Body of pancreas (tissue), 4 donors: ENCODE results near the gene SERPINF2.

Experiments used
- CTCF ChIP-seq, 7 experiments: fragments of 450-650 bp in 4 of 7; fragments of 200-600 bp in 3 of 7; sonication (generic) in 3 of 7; IDR thresholded peaks; one replicate each; pipeline ENCODE4 v1.5.1; 2016 to 2019; ENCODE audit warnings: antibody characterized with exemption in 7 of 7
- POLR2A ChIP-seq, 3 donors: fragments of 450-650 bp; IDR thresholded peaks; one replicate each; pipeline ENCODE4 v1.6.1; 2016; ENCODE audit warnings: antibody characterized with exemption in 3 of 3, mild to moderate bottlenecking in 2 of 3

DNA sequence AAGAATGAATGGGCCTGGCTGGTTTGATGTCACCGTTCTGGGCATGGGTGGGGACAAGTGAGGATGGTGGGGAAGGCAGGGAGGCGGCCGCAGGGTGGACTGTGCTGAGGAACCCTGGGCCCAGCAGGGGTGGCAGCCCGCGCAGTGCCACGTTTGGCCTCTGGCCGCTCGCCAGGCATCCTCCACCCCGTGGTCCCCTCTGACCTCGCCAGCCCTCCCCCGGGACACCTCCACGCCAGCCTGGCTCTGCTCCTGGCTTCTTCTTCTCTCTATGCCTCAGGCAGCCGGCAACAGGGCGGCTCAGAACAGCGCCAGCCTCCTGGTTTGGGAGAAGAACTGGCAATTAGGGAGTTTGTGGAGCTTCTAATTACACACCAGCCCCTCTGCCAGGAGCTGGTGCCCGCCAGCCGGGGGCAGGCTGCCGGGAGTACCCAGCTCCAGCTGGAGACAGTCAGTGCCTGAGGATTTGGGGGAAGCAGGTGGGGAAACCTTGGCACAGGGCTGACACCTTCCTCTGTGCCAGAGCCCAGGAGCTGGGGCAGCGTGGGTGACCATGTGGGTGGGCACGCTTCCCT, 12.7 kb downstream of the SERPINF2 start:
- TF ChIP-seq CTCF (IDR thresholded peaks at IDR 0.05) (no peak), POLR2A (IDR thresholded peaks at IDR 0.05) (no peak)
